H9 (cell line): ENCODE data around the gene VKORC1. TPM values are rescaled to one million over a fixed set of nuclear protein-coding genes. Genes with fewer than 3 reads are reported as not detected.

Experiments
- DNase-seq: peaks from one replicate; pipeline ENCODE4 v3.0.0-alpha.2; 2017
- H2AFZ ChIP-seq: one replicate; pipeline ENCODE4 v1.6.1; 2013; ENCODE audit warnings: mild to moderate bottlenecking, low read length, control low read depth, moderate library complexity
- H2AK5ac ChIP-seq: 2 replicates; pipeline ENCODE4 v1.6.1; 2013; ENCODE audit warnings: low read length, control low read depth, mixed read lengths; ENCODE audit not compliant: insufficient read length
- H2BK120ac ChIP-seq: one replicate; pipeline ENCODE4 v1.6.1; 2013; ENCODE audit warnings: low read depth, mild to moderate bottlenecking, low read length, control low read depth, inconsistent platforms; ENCODE audit not compliant: poor library complexity, severe bottlenecking
- H2BK12ac ChIP-seq: 2 replicates; pipeline ENCODE4 v1.6.1; 2013; ENCODE audit warnings: low read length, control low read depth, mixed read lengths, low read depth; ENCODE audit not compliant: insufficient read length
- H2BK15ac ChIP-seq: 2 replicates; pipeline ENCODE4 v1.6.1; 2013; ENCODE audit warnings: low read depth, low read length, control low read depth
- H2BK20ac ChIP-seq: one replicate; pipeline ENCODE4 v1.6.1; 2013; ENCODE audit warnings: low read depth, mild to moderate bottlenecking, low read length, control low read depth, inconsistent platforms; ENCODE audit not compliant: poor library complexity, severe bottlenecking
- H2BK5ac ChIP-seq: 2 replicates; pipeline ENCODE4 v1.6.1; 2013; ENCODE audit warnings: low read length, control low read depth, mixed read lengths; ENCODE audit not compliant: insufficient read length
- H3K14ac ChIP-seq: 2 replicates; pipeline ENCODE4 v1.6.1; 2013; ENCODE audit warnings: low read length, control low read depth; ENCODE audit not compliant: insufficient read depth
- H3K18ac ChIP-seq: 2 replicates; pipeline ENCODE4 v1.6.1; 2013; ENCODE audit warnings: low read depth, mild to moderate bottlenecking, mixed read lengths, low read length, control low read depth; ENCODE audit not compliant: insufficient read length
- H3K23ac ChIP-seq: 2 replicates; pipeline ENCODE4 v1.6.1; 2013; ENCODE audit warnings: low read length, control low read depth, mixed read lengths, low read depth; ENCODE audit not compliant: insufficient read length
- H3K23me2 ChIP-seq: 2 replicates; pipeline ENCODE4 v1.6.1; 2013; ENCODE audit warnings: low read depth, mild to moderate bottlenecking, mixed read lengths, low read length, control low read depth; ENCODE audit not compliant: insufficient read length, poor library complexity, severe bottlenecking
- H3K27ac ChIP-seq: 2 replicates; pipeline ENCODE4 v1.5.1; 2013; ENCODE audit warnings: low read length, control low read depth, mixed read lengths, low read depth; ENCODE audit not compliant: insufficient read length
- H3K27me3 ChIP-seq: 2 replicates; pipeline ENCODE4 v1.6.1; 2013; ENCODE audit warnings: low read length, control low read depth, inconsistent platforms; ENCODE audit not compliant: insufficient read depth
- H3K4ac ChIP-seq: 2 replicates; pipeline ENCODE4 v1.6.1; 2013; ENCODE audit warnings: low read depth, mild to moderate bottlenecking, control low read depth, inconsistent platforms, low read length, moderate library complexity
- H3K4me1 ChIP-seq: 2 replicates; pipeline ENCODE4 v1.6.1; 2013; ENCODE audit warnings: low read length, control low read depth, inconsistent platforms; ENCODE audit not compliant: insufficient read depth
- H3K4me2 ChIP-seq: 2 replicates; pipeline ENCODE4 v1.6.1; 2013; ENCODE audit warnings: low read length, control low read depth, mixed read lengths; ENCODE audit not compliant: insufficient read length, insufficient read depth
- H3K56ac ChIP-seq: 2 replicates; pipeline ENCODE4 v1.6.1; 2013; ENCODE audit warnings: low read depth, mild to moderate bottlenecking, mixed read lengths, low read length, control low read depth; ENCODE audit not compliant: insufficient read length
- H3K79me1 ChIP-seq: 2 replicates; pipeline ENCODE4 v1.6.1; 2013; ENCODE audit warnings: low read depth, mild to moderate bottlenecking, moderate library complexity, low read length, control low read depth, inconsistent platforms; ENCODE audit not compliant: insufficient read depth, poor library complexity, severe bottlenecking
- H3K79me2 ChIP-seq: 2 replicates; pipeline ENCODE4 v1.6.1; 2013; ENCODE audit warnings: low read length, control low read depth, inconsistent platforms; ENCODE audit not compliant: insufficient read depth
- H3K9ac ChIP-seq: 2 replicates; pipeline ENCODE4 v1.6.1; 2013; ENCODE audit warnings: low read length, control low read depth, mixed read lengths; ENCODE audit not compliant: insufficient read length; ENCODE audit errors: extremely low read depth
- H3K9me3 ChIP-seq: one replicate; pipeline ENCODE4 v1.6.1; 2013; ENCODE audit warnings: low read depth, low read length, inconsistent platforms; ENCODE audit not compliant: control insufficient read depth
- H3T11ph ChIP-seq: one replicate; pipeline ENCODE4 v1.6.1; 2013; ENCODE audit warnings: mild to moderate bottlenecking, low read length, control low read depth, inconsistent platforms
- H4K20me1 ChIP-seq: one replicate; pipeline ENCODE4 v1.6.1; 2013; ENCODE audit not compliant: control insufficient read depth, insufficient read length, insufficient read depth
- H4K5ac ChIP-seq: 2 replicates; pipeline ENCODE4 v1.6.1; 2013; ENCODE audit warnings: low read depth, mild to moderate bottlenecking, mixed read lengths, low read length, control low read depth; ENCODE audit not compliant: insufficient read length
- H4K8ac ChIP-seq: replicated peaks from 2 replicates; pipeline ENCODE4 v1.6.1; 2013; ENCODE audit warnings: low read length, control low read depth, mixed read lengths, low read depth; ENCODE audit not compliant: insufficient read length
- H4K91ac ChIP-seq: 2 replicates; pipeline ENCODE4 v1.6.1; 2013; ENCODE audit warnings: low read depth, mild to moderate bottlenecking, moderate library complexity, mixed read lengths, low read length, control low read depth; ENCODE audit not compliant: insufficient read length
- H3K27ac Mint-ChIP-seq, 3 experiments: 2 replicates in 2 of 3; 3 replicates in 1 of 3; pipeline ENCODE4 v1.8.0; 2020 to 2021; ENCODE audit warnings: mixed read lengths in 3 of 3, mild to moderate bottlenecking in 1 of 3, moderate library complexity in 1 of 3
- H3K27me3 Mint-ChIP-seq: 2 replicates; pipeline ENCODE4 v1.8.0; 2021; ENCODE audit warnings: low read depth, mild to moderate bottlenecking, moderate library complexity, mixed read lengths
- H3K36me3 Mint-ChIP-seq, 3 experiments: 2 replicates in 2 of 3; 3 replicates in 1 of 3; pipeline ENCODE4 v1.8.0; 2020 to 2021; ENCODE audit warnings: low read depth in 3 of 3, mixed read lengths in 3 of 3; ENCODE audit not compliant: insufficient read depth in 1 of 3
- H3K4me1 Mint-ChIP-seq, 2 experiments: 2 replicates each; pipeline ENCODE4 v1.8.0; 2020; ENCODE audit warnings: mixed read lengths in 2 of 2
- H3K4me3 Mint-ChIP-seq, 2 experiments: 2 replicates in 1 of 2; 3 replicates in 1 of 2; pipeline ENCODE4 v1.8.0; 2020 to 2021; ENCODE audit warnings: mild to moderate bottlenecking in 2 of 2, mixed read lengths in 2 of 2, moderate library complexity in 1 of 2
- H3K9me3 Mint-ChIP-seq, 2 experiments: 2 replicates in 1 of 2; 3 replicates in 1 of 2; pipeline ENCODE4 v1.8.0; 2020; ENCODE audit warnings: mild to moderate bottlenecking in 2 of 2, mixed read lengths in 2 of 2, moderate library complexity in 1 of 2
- WGBS: extraction: QIAGEN DNeasy Blood & Tissue Kit; methylation state at CpG from one replicate; pipeline ENCODE4 v1.1.7; 2013; ENCODE audit warnings: missing lambda C conversion rate, low lambda C conversion rate, mixed read lengths; ENCODE audit not compliant: insufficient read length; ENCODE audit errors: extremely low coverage; 5-methylcytosine and 5-hydroxymethylcytosine counted together
- total RNA-seq: library from RNA; stranded (reverse); gene quantifications from 2 replicates; pipeline ENCODE4 v1.2.1, GENCODE V29; 2021
- TF ChIP-seq, protein P1 (sequence below): fragments of 200-600 bp; sonication (generic); conservative IDR thresholded peaks from 3 replicates; pipeline ENCODE4 v1.8.0; 2021; ENCODE audit warnings: antibody characterized with exemption, mild to moderate bottlenecking

Gene VKORC1
- total RNA-seq, 1 experiment from 2014 or later = 93.9 TPM

DNA sequence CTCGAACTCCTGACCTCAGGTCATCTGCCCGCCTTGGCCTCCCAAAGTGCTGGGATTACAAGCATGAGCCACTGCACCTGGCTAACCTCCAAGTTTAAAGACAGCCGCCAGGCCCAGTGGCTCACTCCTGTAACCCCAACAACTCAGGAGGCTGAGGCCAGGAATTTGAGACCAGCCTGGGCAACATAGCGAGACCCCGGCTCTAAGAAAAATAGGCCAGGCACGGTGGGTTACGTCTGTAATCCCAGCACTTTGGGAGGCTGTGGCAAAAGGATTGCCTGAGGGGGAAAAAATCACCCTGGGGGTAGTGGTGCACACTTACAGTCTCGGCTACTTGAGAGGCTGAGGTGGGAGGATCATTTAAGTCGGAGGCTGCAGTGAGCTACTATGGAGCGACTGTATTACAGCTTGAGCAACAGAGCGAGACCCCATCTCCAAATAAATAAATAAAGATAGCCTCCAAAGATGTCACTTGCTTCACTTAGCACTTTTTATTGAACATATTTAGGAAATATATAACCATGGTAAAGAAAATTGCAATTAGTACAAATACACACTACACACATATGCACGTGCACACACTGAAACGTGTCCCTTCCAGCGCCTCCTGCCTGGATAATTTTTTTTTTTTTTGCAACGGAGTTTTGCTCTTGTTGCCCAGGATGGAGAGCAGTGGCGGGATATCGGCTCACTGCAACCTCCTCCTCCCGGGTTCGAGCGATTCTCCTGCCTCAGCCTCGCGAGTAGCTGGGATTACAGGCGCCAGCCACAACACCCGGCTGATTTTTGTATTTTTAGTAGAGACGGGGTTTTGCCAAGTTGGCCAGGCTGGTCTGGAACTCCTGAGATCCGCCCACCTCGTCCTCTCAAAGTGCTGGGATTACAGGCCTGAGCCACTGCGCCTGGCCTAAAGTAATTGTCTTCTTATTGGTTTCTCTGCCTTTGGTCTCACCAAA, 12.2 kb upstream of the VKORC1 start:
- no peak overlapping the region for H2AFZ ChIP-seq

More for the DNA sequence above, 12.2 kb upstream of the VKORC1 start:
- no peak overlapping the region for H3K9ac ChIP-seq
- no peak overlapping the region for H3K4ac ChIP-seq
- WGBS = no CpG with 5 or more reads among the region's 28 CpGs
- H3K14ac ChIP-seq = no peak overlapping the region
- H4K8ac ChIP-seq = no peak overlapping the region
- TF ChIP-seq, protein P1, sequence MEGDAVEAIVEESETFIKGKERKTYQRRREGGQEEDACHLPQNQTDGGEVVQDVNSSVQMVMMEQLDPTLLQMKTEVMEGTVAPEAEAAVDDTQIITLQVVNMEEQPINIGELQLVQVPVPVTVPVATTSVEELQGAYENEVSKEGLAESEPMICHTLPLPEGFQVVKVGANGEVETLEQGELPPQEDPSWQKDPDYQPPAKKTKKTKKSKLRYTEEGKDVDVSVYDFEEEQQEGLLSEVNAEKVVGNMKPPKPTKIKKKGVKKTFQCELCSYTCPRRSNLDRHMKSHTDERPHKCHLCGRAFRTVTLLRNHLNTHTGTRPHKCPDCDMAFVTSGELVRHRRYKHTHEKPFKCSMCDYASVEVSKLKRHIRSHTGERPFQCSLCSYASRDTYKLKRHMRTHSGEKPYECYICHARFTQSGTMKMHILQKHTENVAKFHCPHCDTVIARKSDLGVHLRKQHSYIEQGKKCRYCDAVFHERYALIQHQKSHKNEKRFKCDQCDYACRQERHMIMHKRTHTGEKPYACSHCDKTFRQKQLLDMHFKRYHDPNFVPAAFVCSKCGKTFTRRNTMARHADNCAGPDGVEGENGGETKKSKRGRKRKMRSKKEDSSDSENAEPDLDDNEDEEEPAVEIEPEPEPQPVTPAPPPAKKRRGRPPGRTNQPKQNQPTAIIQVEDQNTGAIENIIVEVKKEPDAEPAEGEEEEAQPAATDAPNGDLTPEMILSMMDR = no peak
- no peak overlapping the region for H2BK20ac ChIP-seq
- H3K79me2 ChIP-seq = no peaks in the 10 kb centered on the region; the same call in 1 of the 2 replicates
- no peaks in the 10 kb centered on the region for H3K9me3 ChIP-seq
- no peak overlapping the region for H3K23ac ChIP-seq
- peaks cover 8% of the 10 kb centered on the region for H3K23me2 ChIP-seq
- Mint-ChIP-seq H3K9me3 (peaks cover 2 to 4% of the 10 kb centered on the region in 2 experiments; a peak in 3 of 5 replicates), H3K27ac (no peak overlapping the region), H3K27me3 (peaks cover 2% of the 10 kb centered on the region), H3K36me3 (peaks cover 16 to 25% (median 22%) of the 10 kb centered on the region in 3 experiments), H3K4me3 (peak overlapping the region in 1 of 2 experiments; percentile 85; a peak in 1 of 5 replicates), H3K4me1 (peaks cover 9 to 14% of the 10 kb centered on the region in 2 experiments)
- no peak overlapping the region for H3K56ac ChIP-seq
- H3K4me2 ChIP-seq = no peak overlapping the region
- no peak for DNase-seq
- H2BK12ac ChIP-seq = no peak overlapping the region
- H2BK5ac ChIP-seq = no peak overlapping the region
- no peak overlapping the region for H3T11ph ChIP-seq
- H3K79me1 ChIP-seq = no peaks in the 10 kb centered on the region
- H4K91ac ChIP-seq = no peak overlapping the region
- H2BK15ac ChIP-seq = no peak overlapping the region
- H2AK5ac ChIP-seq = no peak overlapping the region
- H3K4me1 ChIP-seq = no peaks in the 10 kb centered on the region
- no peak overlapping the region for H3K27ac ChIP-seq
- no peak overlapping the region for H3K18ac ChIP-seq
- H4K20me1 ChIP-seq = no peaks in the 10 kb centered on the region
- H4K5ac ChIP-seq = no peak overlapping the region
- no peaks in the 10 kb centered on the region; the same call in 1 of the 2 replicates for H3K27me3 ChIP-seq
- H2BK120ac ChIP-seq = no peak overlapping the region
